ENCODE data around the gene ATG7. TPM values are rescaled to one million over a fixed set of nuclear protein-coding genes. Genes with fewer than 3 reads are reported as not detected.

The ATG7 gene
- total RNA-seq, 1 donor from 2014 or later, result 23.0 TPM

- H3K9me3 Mint-ChIP-seq (ENCODE audit: unreplicated experiment), result no peaks in the 10 kb centered on the region
- H3K27ac Mint-ChIP-seq (ENCODE audit: unreplicated experiment), result no peak overlapping the region
- no peaks in the 10 kb centered on the region for H3K4me1 Mint-ChIP-seq (ENCODE audit: low read depth, unreplicated experiment)
- TF ChIP-seq CTCF (IDR thresholded peaks at IDR 0.05; ENCODE audit: partially characterized antibody, unreplicated experiment), result no peak
- H3K4me3 Mint-ChIP-seq (ENCODE audit: unreplicated experiment), result no peak overlapping the region
- no peaks in the 10 kb centered on the region for H3K36me3 Mint-ChIP-seq (ENCODE audit: unreplicated experiment)
- no peak for DNase-seq
- H3K27me3 Mint-ChIP-seq (ENCODE audit: unreplicated experiment), result peaks cover 2% of the 10 kb centered on the region
Observed at GRCh38 chr3:11389386-11390268, 117.4 kb downstream of the ATG7 start.

GRCh38 chr3:11390411-11391131, 118.4 kb downstream of the ATG7 start:
- DNase-seq, result no peak
- no peaks in the 10 kb centered on the region for H3K9me3 Mint-ChIP-seq (ENCODE audit: unreplicated experiment)
- peaks cover 2% of the 10 kb centered on the region for H3K27me3 Mint-ChIP-seq (ENCODE audit: unreplicated experiment)
- H3K4me1 Mint-ChIP-seq (ENCODE audit: low read depth, unreplicated experiment), result no peaks in the 10 kb centered on the region
- H3K4me3 Mint-ChIP-seq (ENCODE audit: unreplicated experiment), result no peak overlapping the region
- no peak for TF ChIP-seq CTCF (IDR thresholded peaks at IDR 0.05; ENCODE audit: partially characterized antibody, unreplicated experiment)
- no peak overlapping the region for H3K27ac Mint-ChIP-seq (ENCODE audit: unreplicated experiment)
- no peaks in the 10 kb centered on the region for H3K36me3 Mint-ChIP-seq (ENCODE audit: unreplicated experiment)

GRCh38 chr3:11391174-11391879, 119.1 kb downstream of the ATG7 start:
- peaks cover 1% of the 10 kb centered on the region for H3K27me3 Mint-ChIP-seq (ENCODE audit: unreplicated experiment)
- no peaks in the 10 kb centered on the region for H3K36me3 Mint-ChIP-seq (ENCODE audit: unreplicated experiment)
- no peak for TF ChIP-seq CTCF (IDR thresholded peaks at IDR 0.05; ENCODE audit: partially characterized antibody, unreplicated experiment)
- no peak overlapping the region for H3K4me3 Mint-ChIP-seq (ENCODE audit: unreplicated experiment)
- no peak for DNase-seq
- no peaks in the 10 kb centered on the region for H3K9me3 Mint-ChIP-seq (ENCODE audit: unreplicated experiment)
- no peak overlapping the region for H3K27ac Mint-ChIP-seq (ENCODE audit: unreplicated experiment)
- no peaks in the 10 kb centered on the region for H3K4me1 Mint-ChIP-seq (ENCODE audit: low read depth, unreplicated experiment)

- H3K9me3 Mint-ChIP-seq (ENCODE audit: unreplicated experiment), result no peaks in the 10 kb centered on the region
- DNase-seq, result no peak
- H3K36me3 Mint-ChIP-seq (ENCODE audit: unreplicated experiment), result no peaks in the 10 kb centered on the region
- H3K27ac Mint-ChIP-seq (ENCODE audit: unreplicated experiment), result no peak overlapping the region
- no peak overlapping the region for H3K4me3 Mint-ChIP-seq (ENCODE audit: unreplicated experiment)
- no peak for TF ChIP-seq CTCF (IDR thresholded peaks at IDR 0.05; ENCODE audit: partially characterized antibody, unreplicated experiment)
- no peaks in the 10 kb centered on the region for H3K4me1 Mint-ChIP-seq (ENCODE audit: low read depth, unreplicated experiment)
- no peaks in the 10 kb centered on the region for H3K27me3 Mint-ChIP-seq (ENCODE audit: unreplicated experiment)
Observed at GRCh38 chr3:11392014-11392859, 120.0 kb downstream of the ATG7 start.
